PC-9 (cell line): ENCODE measurements around the gene GUCA1A.

Source experiments
- CTCF ChIP-seq: fragments of 200-600 bp; sonication (generic); conservative IDR thresholded peaks from 2 replicates; pipeline ENCODE4 v1.6.1; 2017; ENCODE audit warnings: mixed run types, antibody characterized with exemption, mild to moderate bottlenecking, moderate library complexity
- EZH2 ChIP-seq: fragments of 200-600 bp; sonication (generic); IDR thresholded peaks from 2 replicates; pipeline ENCODE4 v1.8.0; 2017; ENCODE audit warnings: antibody characterized with exemption, low read depth

DNA sequence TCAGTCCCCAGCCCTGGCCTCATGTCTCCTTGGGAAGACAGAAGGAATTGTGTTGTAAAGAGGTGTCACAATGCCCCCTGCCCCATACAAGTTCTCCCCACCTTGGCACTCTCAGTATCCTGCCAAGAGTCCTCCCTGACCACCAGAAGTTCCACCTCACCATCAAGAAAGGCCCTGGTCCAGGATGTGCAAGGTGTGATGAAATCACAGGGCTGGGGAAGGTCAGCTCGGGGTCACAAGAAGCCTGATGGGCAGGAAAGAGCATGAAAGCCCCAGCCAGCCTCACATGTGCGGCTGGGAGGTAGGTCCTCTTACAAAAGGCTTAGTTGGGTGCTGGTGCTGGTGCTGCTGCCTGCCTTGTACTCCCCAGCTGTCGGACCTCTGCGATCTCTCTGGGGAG lies 17.9 kb upstream of the GUCA1A start:
- TF ChIP-seq CTCF (no peak), EZH2 (no peak)
